ENCODE data around the gene MAD1L1.

The MAD1L1 gene

DNA sequence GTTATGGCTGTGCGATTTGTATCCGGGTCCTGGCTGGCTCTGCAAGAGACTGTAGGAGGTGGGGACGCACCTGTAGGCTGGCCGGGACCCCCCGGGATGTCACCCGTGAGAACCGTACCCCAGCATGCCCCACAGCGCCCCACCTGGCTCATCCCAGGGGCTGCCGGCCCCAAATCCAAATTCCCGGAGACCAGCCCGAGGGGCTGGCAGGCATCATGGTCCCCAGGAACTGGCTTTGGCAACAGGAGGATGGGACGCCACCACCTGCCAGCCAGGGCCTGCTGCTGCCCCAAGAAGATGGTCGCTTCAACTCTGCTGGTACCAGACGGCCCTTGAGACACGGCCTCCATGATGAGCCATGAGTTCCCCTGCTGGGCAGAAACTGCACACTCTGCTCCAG is 323.3 kb downstream of the MAD1L1 start:
- no peak for TF ChIP-seq CTCF (IDR thresholded peaks at IDR 0.05)
- Histone ChIP-seq H3K27me3 (no peaks in the 10 kb centered on the region), H3K36me3 (no peaks in the 10 kb centered on the region), H3K4me3 (ENCODE audit: low read depth in 1 of 2, low read length in 1 of 2) (no peak overlapping the region), H3K4me1 (ENCODE audit: control insufficient read depth in 1 of 2, insufficient read depth in 1 of 2, low read depth in 1 of 2, low read length in 1 of 2) (no peaks in the 10 kb centered on the region), H3K9me3 (no peaks in the 10 kb centered on the region), H3K27ac (no peak overlapping the region)

- Histone ChIP-seq H3K27ac (no peak overlapping the region), H3K36me3 (no peaks in the 10 kb centered on the region), H3K4me1 (ENCODE audit: control insufficient read depth in 1 of 2, insufficient read depth in 1 of 2, low read depth in 1 of 2, low read length in 1 of 2) (no peaks in the 10 kb centered on the region), H3K9me3 (no peaks in the 10 kb centered on the region), H3K4me3 (ENCODE audit: low read depth in 1 of 2, low read length in 1 of 2) (no peak overlapping the region), H3K27me3 (no peaks in the 10 kb centered on the region)
- no peak for TF ChIP-seq CTCF (IDR thresholded peaks at IDR 0.05)
Observed at GRCh38 chr7:1908823-1909420, 323.8 kb downstream of the MAD1L1 start.

GRCh38 chr7:1907751-1908365 is 324.9 kb downstream of the MAD1L1 start:
- no peaks in the 10 kb centered on the region for H3K9me3 ChIP-seq
- no peak overlapping the region for H3K4me3 ChIP-seq (ENCODE audit: low read depth in 1 of 2, low read length in 1 of 2)
- TF ChIP-seq CTCF (IDR thresholded peaks at IDR 0.05) = no peak
- no peaks in the 10 kb centered on the region for H3K36me3 ChIP-seq
- no peaks in the 10 kb centered on the region for H3K4me1 ChIP-seq (ENCODE audit: control insufficient read depth in 1 of 2, insufficient read depth in 1 of 2, low read depth in 1 of 2, low read length in 1 of 2)
- H3K27me3 ChIP-seq = no peaks in the 10 kb centered on the region
- no peak overlapping the region for H3K27ac ChIP-seq

- Histone ChIP-seq H3K9me3 (no peaks in the 10 kb centered on the region), H3K4me3 (ENCODE audit: low read depth in 1 of 2, low read length in 1 of 2) (no peak overlapping the region), H3K27me3 (no peaks in the 10 kb centered on the region), H3K36me3 (no peaks in the 10 kb centered on the region), H3K27ac (no peak overlapping the region), H3K4me1 (ENCODE audit: control insufficient read depth in 1 of 2, insufficient read depth in 1 of 2, low read depth in 1 of 2, low read length in 1 of 2) (no peaks in the 10 kb centered on the region)
- no peak for TF ChIP-seq CTCF (IDR thresholded peaks at IDR 0.05)
Observed at GRCh38 chr7:1906988-1907745, 325.6 kb downstream of the MAD1L1 start.

DNA sequence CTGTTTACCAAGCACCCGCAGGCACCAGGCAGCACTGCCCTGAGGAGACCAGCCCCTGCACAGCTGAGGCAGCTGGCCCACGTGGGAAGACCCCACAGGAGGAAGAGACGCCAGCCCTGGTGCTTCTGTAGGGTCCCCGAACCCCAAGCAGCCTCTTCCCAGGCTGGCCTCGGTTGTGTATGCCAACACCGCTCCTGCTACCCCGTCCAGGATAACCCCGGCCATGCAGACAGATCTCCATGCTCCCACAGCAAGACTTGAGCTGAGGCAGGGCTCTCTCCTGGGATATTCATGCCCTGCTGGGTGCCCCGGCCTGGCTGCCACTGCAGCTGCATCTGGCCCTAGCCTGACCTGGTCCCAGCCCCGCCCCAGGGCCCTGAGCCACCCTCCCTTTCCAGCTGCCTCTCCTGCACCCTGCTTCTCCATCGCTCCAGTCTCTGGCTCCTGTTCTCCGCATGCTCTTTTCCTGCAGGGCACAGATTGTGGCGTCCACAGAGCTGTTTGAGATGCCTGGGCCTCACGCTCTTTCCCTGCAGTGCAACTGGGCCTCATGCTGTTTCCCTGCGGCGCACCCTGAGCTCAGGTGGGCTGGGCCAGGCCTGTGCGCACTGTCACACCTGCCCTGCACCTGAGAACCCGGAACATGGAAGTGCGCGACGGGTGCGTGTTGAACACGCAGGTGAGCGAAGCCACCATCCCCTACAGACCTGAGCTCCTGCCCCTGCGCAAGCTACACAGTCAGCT is 326.5 kb downstream of the MAD1L1 start:
- Histone ChIP-seq H3K27me3 (no peaks in the 10 kb centered on the region), H3K36me3 (no peaks in the 10 kb centered on the region), H3K9me3 (no peaks in the 10 kb centered on the region), H3K27ac (no peak overlapping the region), H3K4me1 (ENCODE audit: control insufficient read depth in 1 of 2, insufficient read depth in 1 of 2, low read depth in 1 of 2, low read length in 1 of 2) (no peaks in the 10 kb centered on the region), H3K4me3 (ENCODE audit: low read depth in 1 of 2, low read length in 1 of 2) (no peak overlapping the region)
- TF ChIP-seq CTCF (IDR thresholded peaks at IDR 0.05) = no peak
